Astrocyte of the cerebellum (primary cell): Measurements from ENCODE around the gene FRAS1.
"Not testable (repeated sequence)": the region's sequence is repeated elsewhere in the genome, so short reads cannot be mapped to it uniquely, and the experiment has no call there.

ENCODE experiments used
- DNase-seq: peaks from one replicate; pipeline ENCODE4 v3.0.0-alpha.2; 2011; ENCODE audit warnings: low read depth
- H3K4me3 ChIP-seq: 2 replicates; pipeline ENCODE4 v1.5.1; 2011; ENCODE audit warnings: mild to moderate bottlenecking, low read depth, low read length, moderate library complexity
- in situ Hi-C: cut with HindIII; loops from 2 replicates; pipeline ENCODE4 v1.10.0; 2017; ENCODE audit warnings: low sequenced_read_pairs
- TF ChIP-seq, protein P1 (sequence below): IDR thresholded peaks from 2 replicates; pipeline ENCODE4 v1.5.1; 2012; ENCODE audit warnings: low read length, low read depth, moderate library complexity, mild to moderate bottlenecking; ENCODE audit errors: missing control alignments

Gene FRAS1

DNA sequence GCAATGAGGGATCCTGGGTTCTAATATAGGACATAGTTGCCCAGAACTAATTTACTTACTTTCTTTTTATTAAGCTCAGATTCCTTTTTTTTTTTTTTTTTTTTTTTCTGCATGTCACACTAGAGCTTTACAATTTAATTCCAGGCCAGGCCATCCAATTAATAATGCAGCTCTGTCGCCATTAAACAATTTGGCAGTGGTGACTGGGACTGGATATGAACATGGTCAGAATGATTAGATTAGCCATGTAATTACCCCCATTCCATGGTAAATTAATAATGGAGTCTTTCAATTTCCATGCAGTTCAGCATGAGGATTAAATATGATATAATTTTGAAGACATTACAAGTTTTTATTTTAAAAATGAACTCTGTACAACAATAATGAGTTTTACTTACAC is 267.5 kb downstream of the FRAS1 start:
- no peak overlapping the region for H3K4me3 ChIP-seq
- in situ Hi-C loops = no loop called here
- no peak for DNase-seq
- TF ChIP-seq, protein P1, sequence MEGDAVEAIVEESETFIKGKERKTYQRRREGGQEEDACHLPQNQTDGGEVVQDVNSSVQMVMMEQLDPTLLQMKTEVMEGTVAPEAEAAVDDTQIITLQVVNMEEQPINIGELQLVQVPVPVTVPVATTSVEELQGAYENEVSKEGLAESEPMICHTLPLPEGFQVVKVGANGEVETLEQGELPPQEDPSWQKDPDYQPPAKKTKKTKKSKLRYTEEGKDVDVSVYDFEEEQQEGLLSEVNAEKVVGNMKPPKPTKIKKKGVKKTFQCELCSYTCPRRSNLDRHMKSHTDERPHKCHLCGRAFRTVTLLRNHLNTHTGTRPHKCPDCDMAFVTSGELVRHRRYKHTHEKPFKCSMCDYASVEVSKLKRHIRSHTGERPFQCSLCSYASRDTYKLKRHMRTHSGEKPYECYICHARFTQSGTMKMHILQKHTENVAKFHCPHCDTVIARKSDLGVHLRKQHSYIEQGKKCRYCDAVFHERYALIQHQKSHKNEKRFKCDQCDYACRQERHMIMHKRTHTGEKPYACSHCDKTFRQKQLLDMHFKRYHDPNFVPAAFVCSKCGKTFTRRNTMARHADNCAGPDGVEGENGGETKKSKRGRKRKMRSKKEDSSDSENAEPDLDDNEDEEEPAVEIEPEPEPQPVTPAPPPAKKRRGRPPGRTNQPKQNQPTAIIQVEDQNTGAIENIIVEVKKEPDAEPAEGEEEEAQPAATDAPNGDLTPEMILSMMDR = no peak

DNA sequence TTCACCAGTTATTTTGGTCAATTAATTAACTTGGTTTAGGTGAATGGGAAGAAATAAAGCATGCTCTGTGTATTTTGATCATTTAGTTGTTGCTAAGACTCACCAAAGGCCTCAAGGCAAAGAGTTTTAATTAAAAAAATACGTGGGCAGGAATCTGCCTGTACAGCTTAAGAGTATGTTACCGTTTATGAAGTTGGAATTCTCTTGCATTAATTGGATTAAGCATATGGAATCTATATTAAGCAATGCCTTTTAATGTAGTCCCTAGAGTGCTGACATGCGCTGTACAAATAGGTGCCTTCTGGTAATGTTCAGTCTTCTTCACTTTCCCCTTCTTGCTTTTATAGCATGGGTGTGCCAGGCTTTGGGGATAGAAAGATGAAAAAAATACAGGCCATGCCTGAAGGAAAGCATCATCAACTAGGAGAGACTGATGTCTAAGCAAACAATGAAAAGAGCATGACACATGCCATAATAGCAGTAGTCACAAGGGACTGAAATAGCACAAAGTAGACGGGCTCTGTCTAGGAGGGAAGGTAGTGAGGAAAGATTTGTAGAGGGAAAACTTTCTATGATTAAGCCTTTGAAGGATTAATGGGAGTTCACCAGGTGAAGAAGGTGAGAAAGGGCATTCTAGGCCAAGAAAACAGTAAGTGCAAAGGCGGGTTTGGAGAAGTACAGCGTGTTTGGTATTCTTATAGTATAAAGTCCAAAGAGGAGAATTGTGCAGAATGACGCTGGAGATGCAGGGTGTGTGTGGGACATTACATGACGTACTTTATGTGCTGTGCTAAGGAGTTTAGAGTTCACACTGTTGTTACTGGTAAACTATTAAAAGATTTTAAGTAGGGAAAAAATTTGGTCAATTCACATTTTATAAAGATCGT is 268.4 kb downstream of the FRAS1 start:
- TF ChIP-seq, protein P1 = no peak
- DNase-seq = no peak
- no peak overlapping the region for H3K4me3 ChIP-seq
- in situ Hi-C loops = no loop called here

DNA sequence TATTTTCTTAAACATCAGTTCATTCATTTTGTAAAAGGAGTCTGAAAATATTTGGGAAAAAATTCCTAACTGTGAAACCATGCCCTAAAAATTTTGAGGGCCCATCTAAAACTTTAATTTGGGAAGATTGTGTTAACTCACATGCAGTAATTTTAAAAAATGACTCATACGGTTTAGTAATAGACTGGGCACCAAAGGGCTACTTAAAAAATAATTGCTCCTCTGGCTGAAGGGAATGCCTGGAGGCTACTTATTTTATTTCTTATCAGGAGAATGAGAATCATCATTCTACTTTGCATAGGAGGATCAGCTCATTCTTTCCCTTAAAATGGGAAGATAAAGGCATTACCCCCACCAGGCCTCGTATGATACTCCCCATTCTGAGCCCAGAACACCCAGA is 271.5 kb downstream of the FRAS1 start:
- in situ Hi-C loops, DNase-seq, H3K4me3 ChIP-seq: not testable (repeated sequence)

DNA sequence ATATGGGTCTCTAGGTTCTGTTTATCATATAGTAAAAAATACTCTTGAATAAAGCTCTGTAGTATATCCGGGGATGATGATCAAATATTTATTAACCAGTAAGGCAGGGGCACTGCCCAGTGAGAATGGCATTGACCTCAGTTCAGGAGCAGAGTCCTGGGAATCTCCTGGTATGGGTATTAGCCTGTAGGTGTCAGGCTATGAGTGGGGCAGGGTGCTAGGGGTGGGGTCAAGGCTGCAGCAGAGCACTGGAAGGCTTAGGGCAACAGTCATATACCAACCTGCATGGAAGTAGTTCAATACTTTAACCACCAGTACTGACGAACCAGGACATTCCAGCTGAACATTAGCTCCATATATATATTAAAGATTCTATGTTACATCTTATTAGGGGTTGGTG is 274.1 kb downstream of the FRAS1 start:
- TF ChIP-seq, protein P1 = no peak
- no peak for DNase-seq

DNA sequence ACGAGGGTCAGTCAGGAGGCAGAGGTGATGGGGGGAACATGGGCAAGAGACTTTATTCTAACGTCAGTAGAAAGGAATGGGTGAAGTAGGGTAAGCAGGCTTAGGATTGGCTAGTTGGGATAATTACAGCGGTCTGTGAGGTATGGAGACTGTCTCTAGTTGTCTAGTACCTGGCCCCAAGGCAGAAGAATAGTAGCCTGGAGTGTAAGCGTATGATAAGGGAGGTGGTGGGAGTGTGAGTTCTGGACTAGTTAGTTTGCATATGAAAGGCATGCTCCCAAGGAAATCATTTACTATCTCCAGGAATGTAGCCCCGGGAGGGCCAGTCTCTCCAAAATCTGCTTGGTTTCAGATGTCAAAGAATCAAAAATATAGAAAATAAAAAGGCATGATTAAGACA is 274.8 kb downstream of the FRAS1 start:
- TF ChIP-seq, protein P1 = no peak
- no peak overlapping the region for H3K4me3 ChIP-seq
- no peak for DNase-seq
- in situ Hi-C loops = no loop called here

More for the DNA sequence above, 274.1 kb downstream of the FRAS1 start:
- H3K4me3 ChIP-seq = no peak overlapping the region
- in situ Hi-C loops = no loop called here

DNA sequence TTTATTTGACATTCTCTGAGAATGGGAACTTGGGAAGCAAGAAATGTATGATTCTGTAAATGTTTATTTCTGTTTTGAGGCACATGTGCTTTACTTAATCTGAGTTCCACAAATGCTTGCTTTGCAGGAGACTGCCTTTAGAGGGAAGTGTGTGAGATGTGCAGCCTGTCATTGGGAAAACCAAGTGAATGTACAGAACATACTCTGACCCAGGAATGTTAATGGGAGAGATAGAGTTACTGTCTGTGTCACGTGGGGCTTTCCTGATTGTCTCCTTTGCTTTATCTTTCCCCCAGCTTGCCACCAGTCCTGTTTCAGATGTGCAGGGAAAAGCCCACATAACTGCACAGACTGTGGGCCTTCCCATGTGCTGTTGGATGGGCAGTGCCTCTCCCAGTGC is 275.9 kb downstream of the FRAS1 start:
- in situ Hi-C loops = no loop called here
- no peak for DNase-seq
- TF ChIP-seq, protein P1 = no peak
- no peak overlapping the region for H3K4me3 ChIP-seq
